HUES64 (cell line): ENCODE measurements around the gene DHRSX.
"Not testable (repeated sequence)": the region's sequence is repeated elsewhere in the genome, so short reads cannot be mapped to it uniquely, and the experiment has no call there.

Experiments used
- H3K27ac ChIP-seq: 2 replicates; pipeline ENCODE4 v1.7.0; 2013; ENCODE audit warnings: low read depth, low read length, inconsistent platforms
- H3K27me3 ChIP-seq: 2 replicates; pipeline ENCODE4 v1.6.1; 2013; ENCODE audit warnings: mild to moderate bottlenecking, low read length; ENCODE audit not compliant: insufficient read depth
- H3K36me3 ChIP-seq: 2 replicates; pipeline ENCODE4 v1.6.1; 2013; ENCODE audit warnings: mild to moderate bottlenecking, low read length; ENCODE audit not compliant: insufficient read depth
- H3K4me1 ChIP-seq: 2 replicates; pipeline ENCODE4 v1.6.1; 2013; ENCODE audit warnings: mild to moderate bottlenecking, low read length, moderate library complexity; ENCODE audit not compliant: insufficient read depth
- H3K4me3 ChIP-seq: 2 replicates; pipeline ENCODE4 v1.5.1; 2013; ENCODE audit warnings: mild to moderate bottlenecking, low read length, moderate library complexity
- H3K9ac ChIP-seq: 2 replicates; pipeline ENCODE4 v1.6.1; 2013; ENCODE audit warnings: mild to moderate bottlenecking, low read depth, low read length
- H3K9me3 ChIP-seq: 2 replicates; pipeline ENCODE4 v1.6.1; 2013; ENCODE audit warnings: low read depth, low read length; ENCODE audit not compliant: insufficient read depth
- WGBS: fragments of 150-250, 120-280 bp; methylation state at CpG from one replicate; pipeline ENCODE4 v1.1.7; 2013; ENCODE audit warnings: missing lambda C conversion rate; 5-methylcytosine and 5-hydroxymethylcytosine counted together

Gene DHRSX

GRCh38 chrX:2419418-2419817, 81.4 kb downstream of the DHRSX start:
- 94% methylated on average over 3 of the region's 7 CpGs for WGBS
- Histone ChIP-seq H3K9me3 (peaks cover 11% of the 10 kb centered on the region; the same call in 1 of the 2 replicates), H3K36me3 (peaks cover 16% of the 10 kb centered on the region)
- not testable (repeated sequence) for H3K4me3 ChIP-seq, H3K27me3 ChIP-seq, H3K27ac ChIP-seq, H3K4me1 ChIP-seq, H3K9ac ChIP-seq

GRCh38 chrX:2418000-2418399, 82.8 kb downstream of the DHRSX start:
- Histone ChIP-seq H3K4me3 (no peak overlapping the region), H3K36me3 (0 out of 2 replicates have a peak, but pooled peaks cover 5% of the 10 kb centered on the region), H3K27me3 (no peaks in the 10 kb centered on the region), H3K4me1 (no peaks in the 10 kb centered on the region), H3K9ac (no peak overlapping the region), H3K27ac (no peak overlapping the region), H3K9me3 (peaks cover 11% of the 10 kb centered on the region; the same call in 1 of the 2 replicates)
- 88% methylated on average over 2 of the region's 2 CpGs for WGBS

- H3K4me1 ChIP-seq, result no peaks in the 10 kb centered on the region
- 92% methylated on average over 1 of the region's 1 CpG for WGBS
- H3K9me3 ChIP-seq, result peaks cover 11% of the 10 kb centered on the region; the same call in 1 of the 2 replicates
- H3K27me3 ChIP-seq, result no peaks in the 10 kb centered on the region
- H3K9ac ChIP-seq, result no peak overlapping the region
- no peak overlapping the region for H3K4me3 ChIP-seq
- H3K27ac ChIP-seq, result no peak overlapping the region
- 0 out of 2 replicates have a peak, but pooled peaks cover 5% of the 10 kb centered on the region for H3K36me3 ChIP-seq
Observed at GRCh38 chrX:2416851-2417604, 83.7 kb downstream of the DHRSX start.

GRCh38 chrX:2414384-2414783, 86.4 kb downstream of the DHRSX start:
- no peaks in the 10 kb centered on the region for H3K27me3 ChIP-seq
- no peak overlapping the region for H3K27ac ChIP-seq
- 86% methylated on average over 2 of the region's 2 CpGs for WGBS
- H3K4me3 ChIP-seq, result no peak overlapping the region
- H3K9me3 ChIP-seq, result peaks cover 11% of the 10 kb centered on the region; the same call in 1 of the 2 replicates
- no peaks in the 10 kb centered on the region for H3K36me3 ChIP-seq
- peaks cover 7% of the 10 kb centered on the region; the same call in 1 of the 2 replicates for H3K4me1 ChIP-seq
- H3K9ac ChIP-seq, result no peak overlapping the region

GRCh38 chrX:2413969-2414368, 86.8 kb downstream of the DHRSX start:
- no peak overlapping the region for H3K9ac ChIP-seq
- 91% methylated on average over 2 of the region's 2 CpGs for WGBS
- H3K36me3 ChIP-seq, result no peaks in the 10 kb centered on the region
- H3K4me3 ChIP-seq, result no peak overlapping the region
- no peaks in the 10 kb centered on the region for H3K27me3 ChIP-seq
- peaks cover 11% of the 10 kb centered on the region; the same call in 1 of the 2 replicates for H3K9me3 ChIP-seq
- H3K4me1 ChIP-seq, result peaks cover 7% of the 10 kb centered on the region; the same call in 1 of the 2 replicates
- no peak overlapping the region for H3K27ac ChIP-seq

GRCh38 chrX:2412131-2412530, 88.6 kb downstream of the DHRSX start:
- Histone ChIP-seq H3K4me3 (no peak overlapping the region), H3K9me3 (peaks cover 19% of the 10 kb centered on the region), H3K9ac (no peak overlapping the region), H3K27me3 (no peaks in the 10 kb centered on the region), H3K4me1 (peaks cover 7% of the 10 kb centered on the region; the same call in 1 of the 2 replicates), H3K36me3 (peaks cover 13% of the 10 kb centered on the region), H3K27ac (no peak overlapping the region)
- WGBS, result 95% methylated on average over 9 of the region's 9 CpGs

- 84% methylated on average over 12 of the region's 12 CpGs for WGBS
- peaks cover 7% of the 10 kb centered on the region; the same call in 1 of the 2 replicates for H3K4me1 ChIP-seq
- peaks cover 19% of the 10 kb centered on the region for H3K36me3 ChIP-seq
- peaks cover 16% of the 10 kb centered on the region for H3K9me3 ChIP-seq
- no peak overlapping the region for H3K4me3 ChIP-seq
- H3K27me3 ChIP-seq, result no peaks in the 10 kb centered on the region
- H3K27ac ChIP-seq, result no peak overlapping the region
- H3K9ac ChIP-seq, result no peak overlapping the region
Observed at GRCh38 chrX:2410279-2411020, 90.3 kb downstream of the DHRSX start.

GRCh38 chrX:2409796-2410195, 91.0 kb downstream of the DHRSX start:
- Histone ChIP-seq H3K9ac (no peak overlapping the region), H3K4me3 (no peak overlapping the region), H3K9me3 (peaks cover 15% of the 10 kb centered on the region), H3K27ac (no peak overlapping the region), H3K36me3 (peaks cover 19% of the 10 kb centered on the region), H3K4me1 (peaks cover 7% of the 10 kb centered on the region), H3K27me3 (no peaks in the 10 kb centered on the region)
- 97% methylated on average over 8 of the region's 8 CpGs for WGBS

- peaks cover 13% of the 10 kb centered on the region for H3K9me3 ChIP-seq
- peaks cover 14% of the 10 kb centered on the region for H3K4me1 ChIP-seq
- H3K27me3 ChIP-seq, result no peaks in the 10 kb centered on the region
- H3K4me3 ChIP-seq, result no peak overlapping the region
- H3K27ac ChIP-seq, result no peak overlapping the region
- H3K36me3 ChIP-seq, result peaks cover 19% of the 10 kb centered on the region
- H3K9ac ChIP-seq, result no peak overlapping the region
- 91% methylated on average over 9 of the region's 9 CpGs for WGBS
Observed at GRCh38 chrX:2408856-2409255, 91.9 kb downstream of the DHRSX start.

- Histone ChIP-seq H3K4me3 (no peak overlapping the region), H3K9ac (no peak overlapping the region), H3K4me1 (peaks cover 20% of the 10 kb centered on the region), H3K27ac (no peak overlapping the region), H3K27me3 (no peaks in the 10 kb centered on the region), H3K36me3 (peaks cover 25% of the 10 kb centered on the region), H3K9me3 (peaks cover 13% of the 10 kb centered on the region)
- WGBS, result 93% methylated on average over 14 of the region's 14 CpGs
Observed at GRCh38 chrX:2406891-2407518, 93.8 kb downstream of the DHRSX start.

GRCh38 chrX:2404776-2405175, 96.0 kb downstream of the DHRSX start:
- Histone ChIP-seq H3K9ac (no peak overlapping the region), H3K27me3 (no peaks in the 10 kb centered on the region), H3K4me3 (no peak overlapping the region), H3K9me3 (peaks cover 13% of the 10 kb centered on the region), H3K4me1 (peaks cover 20% of the 10 kb centered on the region), H3K27ac (no peak overlapping the region), H3K36me3 (peaks cover 25% of the 10 kb centered on the region)
- 93% methylated on average over 8 of the region's 8 CpGs for WGBS
